Measurements from ENCODE around the gene AK8.

The AK8 gene

GRCh38 chr9:132794730-132795380 is 83.2 kb downstream of the AK8 start:
- no peaks in the 10 kb centered on the region for H3K9me3 Mint-ChIP-seq (ENCODE audit: low read depth)
- no peak overlapping the region for H3K4me3 Mint-ChIP-seq
- no peaks in the 10 kb centered on the region for H3K36me3 Mint-ChIP-seq
- H3K27ac Mint-ChIP-seq, result no peak overlapping the region
- H3K4me1 Mint-ChIP-seq (ENCODE audit: low read depth), result no peaks in the 10 kb centered on the region
- peaks cover 10% of the 10 kb centered on the region for H3K27me3 Mint-ChIP-seq

- peaks cover 7% of the 10 kb centered on the region for H3K27me3 Mint-ChIP-seq
- no peaks in the 10 kb centered on the region for H3K9me3 Mint-ChIP-seq (ENCODE audit: low read depth)
Measured at GRCh38 chr9:132793606-132794580, 84.2 kb downstream of the AK8 start.

GRCh38 chr9:132792547-132792946 is 85.5 kb downstream of the AK8 start:
- Mint-ChIP-seq H3K9me3 (ENCODE audit: low read depth) (peaks cover 7% of the 10 kb centered on the region), H3K4me3 (no peak overlapping the region), H3K36me3 (peaks cover 4% of the 10 kb centered on the region), H3K27ac (no peak overlapping the region), H3K4me1 (ENCODE audit: low read depth) (peaks cover 3% of the 10 kb centered on the region), H3K27me3 (peaks cover 7% of the 10 kb centered on the region)

More at GRCh38 chr9:132793606-132794580, 84.2 kb downstream of the AK8 start:
- no peaks in the 10 kb centered on the region for H3K36me3 Mint-ChIP-seq
- no peak overlapping the region for H3K4me3 Mint-ChIP-seq
- H3K4me1 Mint-ChIP-seq (ENCODE audit: low read depth), result no peaks in the 10 kb centered on the region
- no peak overlapping the region for H3K27ac Mint-ChIP-seq

GRCh38 chr9:132791699-132792240 is 86.3 kb downstream of the AK8 start:
- no peak overlapping the region for H3K27ac Mint-ChIP-seq
- H3K36me3 Mint-ChIP-seq, result peaks cover 4% of the 10 kb centered on the region
- peaks cover 7% of the 10 kb centered on the region for H3K27me3 Mint-ChIP-seq
- peaks cover 3% of the 10 kb centered on the region for H3K4me1 Mint-ChIP-seq (ENCODE audit: low read depth)
- peaks cover 7% of the 10 kb centered on the region for H3K9me3 Mint-ChIP-seq (ENCODE audit: low read depth)
- no peak overlapping the region for H3K4me3 Mint-ChIP-seq

GRCh38 chr9:132789719-132790118 is 88.4 kb downstream of the AK8 start:
- peaks cover 4% of the 10 kb centered on the region for H3K36me3 Mint-ChIP-seq
- H3K9me3 Mint-ChIP-seq (ENCODE audit: low read depth), result peaks cover 7% of the 10 kb centered on the region
- peaks cover 3% of the 10 kb centered on the region for H3K4me1 Mint-ChIP-seq (ENCODE audit: low read depth)
- H3K27me3 Mint-ChIP-seq, result peaks cover 7% of the 10 kb centered on the region
- H3K4me3 Mint-ChIP-seq, result no peak overlapping the region
- no peak overlapping the region for H3K27ac Mint-ChIP-seq

GRCh38 chr9:132788378-132788777 is 89.7 kb downstream of the AK8 start:
- Mint-ChIP-seq H3K27me3 (peaks cover 4% of the 10 kb centered on the region), H3K4me1 (ENCODE audit: low read depth) (peaks cover 3% of the 10 kb centered on the region), H3K9me3 (ENCODE audit: low read depth) (peaks cover 7% of the 10 kb centered on the region)

GRCh38 chr9:132787748-132788159 is 90.3 kb downstream of the AK8 start:
- H3K27me3 Mint-ChIP-seq, result peaks cover 4% of the 10 kb centered on the region
- H3K4me3 Mint-ChIP-seq, result no peak overlapping the region
- H3K36me3 Mint-ChIP-seq, result peaks cover 4% of the 10 kb centered on the region
- peaks cover 7% of the 10 kb centered on the region for H3K9me3 Mint-ChIP-seq (ENCODE audit: low read depth)
- H3K4me1 Mint-ChIP-seq (ENCODE audit: low read depth), result peaks cover 3% of the 10 kb centered on the region
- no peak overlapping the region for H3K27ac Mint-ChIP-seq

More at GRCh38 chr9:132788378-132788777, 89.7 kb downstream of the AK8 start:
- no peak overlapping the region for H3K4me3 Mint-ChIP-seq
- H3K36me3 Mint-ChIP-seq, result peaks cover 4% of the 10 kb centered on the region
- H3K27ac Mint-ChIP-seq, result no peak overlapping the region

GRCh38 chr9:132784286-132784830 is 93.7 kb downstream of the AK8 start:
- Mint-ChIP-seq H3K27me3 (peaks cover 15% of the 10 kb centered on the region), H3K9me3 (ENCODE audit: low read depth) (peaks cover 7% of the 10 kb centered on the region), H3K36me3 (peaks cover 4% of the 10 kb centered on the region), H3K27ac (no peak overlapping the region), H3K4me3 (no peak overlapping the region), H3K4me1 (ENCODE audit: low read depth) (peaks cover 12% of the 10 kb centered on the region)

GRCh38 chr9:132783006-132783405 is 95.1 kb downstream of the AK8 start:
- H3K4me3 Mint-ChIP-seq, result no peak overlapping the region
- H3K4me1 Mint-ChIP-seq (ENCODE audit: low read depth), result peaks cover 12% of the 10 kb centered on the region
- no peaks in the 10 kb centered on the region for H3K36me3 Mint-ChIP-seq
- H3K27me3 Mint-ChIP-seq, result peaks cover 15% of the 10 kb centered on the region
- H3K27ac Mint-ChIP-seq, result no peak overlapping the region
- H3K9me3 Mint-ChIP-seq (ENCODE audit: low read depth), result peaks cover under 1% of the 10 kb centered on the region

GRCh38 chr9:132782037-132782436 is 96.0 kb downstream of the AK8 start:
- no peak overlapping the region for H3K27ac Mint-ChIP-seq
- H3K27me3 Mint-ChIP-seq, result peaks cover 15% of the 10 kb centered on the region
- H3K4me3 Mint-ChIP-seq, result no peak overlapping the region
- peaks cover 9% of the 10 kb centered on the region for H3K4me1 Mint-ChIP-seq (ENCODE audit: low read depth)
- H3K36me3 Mint-ChIP-seq, result no peaks in the 10 kb centered on the region
- no peaks in the 10 kb centered on the region for H3K9me3 Mint-ChIP-seq (ENCODE audit: low read depth)

GRCh38 chr9:132780230-132781007 is 97.7 kb downstream of the AK8 start:
- no peaks in the 10 kb centered on the region for H3K36me3 Mint-ChIP-seq
- peaks cover 15% of the 10 kb centered on the region for H3K27me3 Mint-ChIP-seq
- peak overlapping the region; percentile 22 for H3K4me3 Mint-ChIP-seq
- H3K9me3 Mint-ChIP-seq (ENCODE audit: low read depth), result no peaks in the 10 kb centered on the region
- H3K27ac Mint-ChIP-seq, result no peak overlapping the region
- H3K4me1 Mint-ChIP-seq (ENCODE audit: low read depth), result peaks cover 9% of the 10 kb centered on the region

GRCh38 chr9:132776891-132777290 is 101.2 kb downstream of the AK8 start:
- Mint-ChIP-seq H3K4me1 (ENCODE audit: low read depth) (peaks cover 21% of the 10 kb centered on the region), H3K27me3 (peaks cover 9% of the 10 kb centered on the region), H3K36me3 (no peaks in the 10 kb centered on the region), H3K9me3 (ENCODE audit: low read depth) (no peaks in the 10 kb centered on the region), H3K27ac (no peak overlapping the region), H3K4me3 (no peak overlapping the region)

GRCh38 chr9:132776268-132776667 is 101.8 kb downstream of the AK8 start:
- H3K4me3 Mint-ChIP-seq, result no peak overlapping the region
- H3K27me3 Mint-ChIP-seq, result peaks cover 6% of the 10 kb centered on the region
- no peaks in the 10 kb centered on the region for H3K9me3 Mint-ChIP-seq (ENCODE audit: low read depth)
- H3K36me3 Mint-ChIP-seq, result peaks cover 2% of the 10 kb centered on the region
- H3K27ac Mint-ChIP-seq, result no peak overlapping the region
- peaks cover 24% of the 10 kb centered on the region for H3K4me1 Mint-ChIP-seq (ENCODE audit: low read depth)

- H3K27ac Mint-ChIP-seq, result no peak overlapping the region
- H3K4me1 Mint-ChIP-seq (ENCODE audit: low read depth), result peaks cover 23% of the 10 kb centered on the region
- H3K36me3 Mint-ChIP-seq, result peaks cover 2% of the 10 kb centered on the region
- no peaks in the 10 kb centered on the region for H3K9me3 Mint-ChIP-seq (ENCODE audit: low read depth)
- H3K4me3 Mint-ChIP-seq, result no peak overlapping the region
- H3K27me3 Mint-ChIP-seq, result peaks cover 6% of the 10 kb centered on the region
Measured at GRCh38 chr9:132775720-132776119, 102.4 kb downstream of the AK8 start.

All from activated naive CD8-positive, alpha-beta T cell (primary cell).